Sigmoid colon (tissue), 7 donors: ENCODE data around the gene PMS2. TPM values are rescaled to one million over a fixed set of nuclear protein-coding genes. Genes with fewer than 3 reads are reported as not detected.
"Not testable (repeated sequence)": the region's sequence is repeated elsewhere in the genome, so short reads cannot be mapped to it uniquely, and the experiment has no call there.

ENCODE experiments used
- DNase-seq: peaks from one replicate; pipeline ENCODE4 v3.0.0-alpha.2; 2019
- H3K27ac ChIP-seq, 4 donors: fragments of 200-600 bp; sonication (generic); one replicate each; pipeline ENCODE4 v1.5.1; 2016 to 2019; ENCODE audit warnings: mild to moderate bottlenecking in 1 of 4
- H3K27me3 ChIP-seq, 3 donors: fragments of 200-600 bp; sonication (generic); one replicate each; pipeline ENCODE4 v1.5.1; 2019; ENCODE audit warnings: mild to moderate bottlenecking in 1 of 3
- H3K36me3 ChIP-seq, 4 donors: fragments of 200-600 bp; sonication (generic); one replicate each; pipeline ENCODE4 v1.5.1; 2016 to 2019
- H3K4me1 ChIP-seq, 4 donors: fragments of 200-600 bp; sonication (generic); one replicate each; pipeline ENCODE4 v1.5.1; 2017 to 2019
- H3K4me3 ChIP-seq, 4 donors: fragments of 200-600 bp; sonication (generic); one replicate each; pipeline ENCODE4 v1.5.1; 2017 to 2019; ENCODE audit warnings: mild to moderate bottlenecking in 2 of 4, moderate library complexity in 1 of 4
- H3K9me3 ChIP-seq, 4 donors: fragments of 200-600 bp in 3 of 4; sonication (generic) in 3 of 4; one replicate each; pipeline versions ENCODE4 v1.5.1 to v1.6.1; 2013 to 2019
- WGBS, 2 donors: extraction: QIAGEN DNeasy Blood & Tissue Kit; methylation state at CpG; one replicate each; pipeline ENCODE4 v1.1.7; 2013; 5-methylcytosine and 5-hydroxymethylcytosine counted together
- intact Hi-C: fragments of 100-400 bp; cut with DNase I; formaldehyde crosslinking; loops from one replicate; pipeline ENCODE4 v1.15.1; 2023
- polyA plus RNA-seq, 3 donors: library from polyadenylated mRNA; stranded (reverse); fragments of 200-250 nt; gene quantifications; one replicate each; pipeline ENCODE4 v1.2.3, GENCODE V29; 2013
- total RNA-seq, 4 donors: library from RNA; depleted of rRNA; stranded (reverse); fragments of >200 nt; gene quantifications; one replicate each; pipeline ENCODE4 v1.1.0, GENCODE V29; 2016
- donor health status: healthy with polysubstance abuse.
- donor health status: Bipolar disorder and iron deficiency.
- donor health status: healthy.

Gene PMS2
- total and polyA plus RNA-seq, 7 donors: 3.2 to 9.3 (median 7.4) TPM

GRCh38 chr7:5970347-5970911 is 38.4 kb downstream of the PMS2 start, which contains the start of gene RSPH10B:
TSS of gene RSPH10B (minus strand) at chr7:5970689. CDS start at chr7:5967116, 3,573 bp downstream.
- H3K4me3 ChIP-seq, intact Hi-C loops, H3K27me3 ChIP-seq, H3K27ac ChIP-seq, H3K9me3 ChIP-seq, H3K4me1 ChIP-seq, DNase-seq, H3K36me3 ChIP-seq: not testable (repeated sequence)
- WGBS, 2 donors: 5 to 17% methylated on average over 26 to 27 of the region's 43 CpGs

GRCh38 chr7:5963810-5964209 is 45.0 kb downstream of the PMS2 start:
- intact Hi-C loops, H3K4me1 ChIP-seq, H3K36me3 ChIP-seq, H3K4me3 ChIP-seq, H3K27me3 ChIP-seq, H3K27ac ChIP-seq, H3K9me3 ChIP-seq, DNase-seq: not testable (repeated sequence)
- WGBS, 2 donors: 81 to 100% methylated on average over 4 to 5 of the region's 7 CpGs

GRCh38 chr7:5963205-5963604 is 45.6 kb downstream of the PMS2 start:
- H3K9me3 ChIP-seq, intact Hi-C loops, H3K36me3 ChIP-seq, DNase-seq, H3K4me3 ChIP-seq, H3K27ac ChIP-seq, H3K27me3 ChIP-seq, H3K4me1 ChIP-seq: not testable (repeated sequence)
- 52 to 77% methylated on average over 4 to 9 of the region's 13 CpGs for WGBS, 2 donors

- intact Hi-C loops, H3K36me3 ChIP-seq, H3K4me3 ChIP-seq, H3K4me1 ChIP-seq, H3K9me3 ChIP-seq, H3K27ac ChIP-seq, H3K27me3 ChIP-seq, DNase-seq: not testable (repeated sequence)
- WGBS, 2 donors: no CpG with 5 or more reads among the region's 17 CpGs
These were observed 73.9 kb downstream of the PMS2 start for GRCh38 chr7:5934945-5935450.

GRCh38 chr7:5931905-5932644 is 76.8 kb downstream of the PMS2 start:
- 47 to 92% methylated on average over 4 to 7 of the region's 13 CpGs for WGBS, 2 donors
- DNase-seq, H3K4me3 ChIP-seq, H3K4me1 ChIP-seq, H3K36me3 ChIP-seq, H3K27ac ChIP-seq, intact Hi-C loops, H3K9me3 ChIP-seq, H3K27me3 ChIP-seq: not testable (repeated sequence)

- WGBS, 2 donors: 97 to 98% methylated on average over 14 of the region's 14 CpGs
- H3K36me3 ChIP-seq, intact Hi-C loops, DNase-seq, H3K9me3 ChIP-seq, H3K27ac ChIP-seq, H3K27me3 ChIP-seq, H3K4me3 ChIP-seq, H3K4me1 ChIP-seq: not testable (repeated sequence)
These were observed 77.6 kb downstream of the PMS2 start for GRCh38 chr7:5931250-5931649.

- H3K27me3 ChIP-seq, H3K4me3 ChIP-seq, H3K36me3 ChIP-seq, H3K27ac ChIP-seq, H3K4me1 ChIP-seq, intact Hi-C loops, DNase-seq, H3K9me3 ChIP-seq: not testable (repeated sequence)
- WGBS, 2 donors: 100% methylated on average over 2 of the region's 10 CpGs
These were observed 78.6 kb downstream of the PMS2 start for GRCh38 chr7:5930290-5930689.

GRCh38 chr7:5926263-5926870 is 82.5 kb downstream of the PMS2 start:
- H3K27me3 ChIP-seq, H3K4me1 ChIP-seq, H3K36me3 ChIP-seq, H3K27ac ChIP-seq, intact Hi-C loops, DNase-seq, H3K4me3 ChIP-seq, H3K9me3 ChIP-seq: not testable (repeated sequence)
- 100% methylated on average over 1 of the region's 13 CpGs for WGBS, 2 donors

GRCh38 chr7:5924630-5925029 is 84.2 kb downstream of the PMS2 start:
- H3K27ac ChIP-seq, DNase-seq, H3K4me1 ChIP-seq, H3K27me3 ChIP-seq, H3K36me3 ChIP-seq, H3K4me3 ChIP-seq, intact Hi-C loops, H3K9me3 ChIP-seq: not testable (repeated sequence)
- WGBS, 2 donors: 94 to 100% methylated on average over 1 to 2 of the region's 12 CpGs

GRCh38 chr7:5924180-5924579 is 84.7 kb downstream of the PMS2 start:
- H3K36me3 ChIP-seq, H3K27me3 ChIP-seq, H3K4me1 ChIP-seq, H3K27ac ChIP-seq, H3K4me3 ChIP-seq, H3K9me3 ChIP-seq, intact Hi-C loops, DNase-seq: not testable (repeated sequence)
- 93 to 95% methylated on average over 1 of the region's 2 CpGs for WGBS, 2 donors
